ENCODE results near the gene C6orf62. TPM values are rescaled to one million over a fixed set of nuclear protein-coding genes. Genes with fewer than 3 reads are reported as not detected.
"Not testable (repeated sequence)": the region's sequence is repeated elsewhere in the genome, so short reads cannot be mapped to it uniquely, and the experiment has no call there.

Gene C6orf62
- total RNA-seq, 4 donors from 2014 or later = 58.4 to 108 (median 87.3) TPM

GRCh38 chr6:24704468-24704867, 14.5 kb downstream of the C6orf62 start:
- H3K27ac ChIP-seq = peak overlapping the region in 1 of 3 donors; percentile 4
- no peaks in the 10 kb centered on the region for H3K9me3 ChIP-seq
- H3K36me3 ChIP-seq = peaks cover 53% of the 10 kb centered on the region in 2 donors
- H3K4me3 ChIP-seq (replicated peaks in 1 of 3) = no peak overlapping the region
- TF ChIP-seq CTCF (IDR thresholded peaks at IDR 0.05) = no peak
- TF ChIP-seq POLR2A (IDR thresholded peaks at IDR 0.05) = no peak
- intact Hi-C loops (cut with DNase I) = no loop called here
- no peak for DNase-seq
- H3K4me1 ChIP-seq = peaks cover 0 to 19% of the 10 kb centered on the region in 2 donors
- H3K27me3 ChIP-seq = no peaks in the 10 kb centered on the region

- Histone ChIP-seq H3K27ac (no peak overlapping the region), H3K27me3 (no peaks in the 10 kb centered on the region), H3K36me3 (peaks cover 36 to 37% of the 10 kb centered on the region in 2 donors), H3K4me3 (replicated peaks in 1 of 3) (no peak overlapping the region), H3K9me3 (no peaks in the 10 kb centered on the region), H3K4me1 (peaks cover 0 to 22% of the 10 kb centered on the region in 2 donors)
- intact Hi-C loops (cut with DNase I) = no loop called here
- 91% methylated on average over 4 of the region's 4 CpGs for WGBS, 2 donors
- TF ChIP-seq CTCF (IDR thresholded peaks at IDR 0.05) (no peak), POLR2A (IDR thresholded peaks at IDR 0.05) (no peak)
- no peak for DNase-seq
Measured at GRCh38 chr6:24702720-24703282, 16.2 kb downstream of the C6orf62 start.

GRCh38 chr6:24699521-24700359, 19.2 kb downstream of the C6orf62 start:
- Histone ChIP-seq H3K9me3 (no peaks in the 10 kb centered on the region), H3K36me3 (peaks cover 6 to 7% of the 10 kb centered on the region in 2 donors), H3K27me3 (no peaks in the 10 kb centered on the region), H3K27ac (peak overlapping the region in 1 of 3 donors; percentile 28), H3K4me1 (peaks cover 0 to 15% of the 10 kb centered on the region in 2 donors), H3K4me3 (replicated peaks in 1 of 3) (no peak overlapping the region)
- intact Hi-C loops (cut with DNase I) = loop anchor here (5.0 kb wide), 1 partner anchor 117 kb away; no protein-coding TSS in a partner anchor
- no peak for DNase-seq
- TF ChIP-seq CTCF (IDR thresholded peaks at IDR 0.05) (no peak), POLR2A (IDR thresholded peaks at IDR 0.05) (no peak)
- WGBS, 2 donors = 42 to 62% methylated on average over 3 of the region's 3 CpGs

- TF ChIP-seq CTCF (IDR thresholded peaks at IDR 0.05) = no peak
- no peak for TF ChIP-seq POLR2A (IDR thresholded peaks at IDR 0.05)
- H3K36me3 ChIP-seq = no peaks in the 10 kb centered on the region
- H3K9me3 ChIP-seq = no peaks in the 10 kb centered on the region
- no peak overlapping the region for H3K27ac ChIP-seq
- H3K27me3 ChIP-seq = no peaks in the 10 kb centered on the region
- 95 to 97% methylated on average over 2 of the region's 2 CpGs for WGBS, 2 donors
- DNase-seq = no peak
- H3K4me1 ChIP-seq = peaks cover 0 to 9% of the 10 kb centered on the region in 2 donors
- H3K4me3 ChIP-seq (replicated peaks in 1 of 3) = no peak overlapping the region
- intact Hi-C loops (cut with DNase I) = loop anchor here (5.0 kb wide), 1 partner anchor 114 kb away; no protein-coding TSS in a partner anchor
Measured at GRCh38 chr6:24696097-24696496, 22.9 kb downstream of the C6orf62 start.

GRCh38 chr6:24695635-24696034, 23.3 kb downstream of the C6orf62 start:
- H3K4me3 ChIP-seq (replicated peaks in 1 of 3); H3K27me3 ChIP-seq; H3K36me3 ChIP-seq; H3K4me1 ChIP-seq; H3K27ac ChIP-seq; H3K9me3 ChIP-seq: not testable (repeated sequence)
- intact Hi-C loops (cut with DNase I) = loop anchor here (5.0 kb wide), 1 partner anchor 113 kb away; no protein-coding TSS in a partner anchor
- 33 to 38% methylated on average over 8 of the region's 8 CpGs for WGBS, 2 donors
- TF ChIP-seq CTCF (IDR thresholded peaks at IDR 0.05) = peak in 5 of 6 experiments; percentile 12 to 82 (median 53)
- peak; percentile 13 to 31 for DNase-seq

All from thyroid gland (tissue), 4 donors.